Esophagus muscularis mucosa (tissue), 4 donors: ENCODE data around the gene PLEKHA6.

Experiments
- EP300 ChIP-seq: sonication (generic); formaldehyde crosslinking; IDR thresholded peaks from one replicate; pipeline ENCODE4 v1.6.1; 2017; ENCODE audit warnings: antibody characterized with exemption
- POLR2A ChIP-seq: fragments of 450-650 bp; IDR thresholded peaks from one replicate; pipeline ENCODE4 v1.6.1; 2017; ENCODE audit warnings: antibody characterized with exemption, moderate library complexity, mild to moderate bottlenecking, low read depth
- POLR2AphosphoS5 ChIP-seq, 2 donors: sonication (generic); formaldehyde crosslinking; IDR thresholded peaks; one replicate each; pipeline ENCODE4 v1.6.1; 2017; ENCODE audit warnings: antibody characterized with exemption in 2 of 2
- TF ChIP-seq, protein P1 (sequence below), 3 experiments: fragments of 200-600 bp in 2 of 3; fragments of 450-650 bp in 1 of 3; sonication (generic) in 2 of 3; IDR thresholded peaks; one replicate each; pipeline ENCODE4 v1.5.1; 2017 to 2019; ENCODE audit warnings: antibody characterized with exemption in 3 of 3, mild to moderate bottlenecking in 2 of 3, moderate library complexity in 1 of 3

DNA sequence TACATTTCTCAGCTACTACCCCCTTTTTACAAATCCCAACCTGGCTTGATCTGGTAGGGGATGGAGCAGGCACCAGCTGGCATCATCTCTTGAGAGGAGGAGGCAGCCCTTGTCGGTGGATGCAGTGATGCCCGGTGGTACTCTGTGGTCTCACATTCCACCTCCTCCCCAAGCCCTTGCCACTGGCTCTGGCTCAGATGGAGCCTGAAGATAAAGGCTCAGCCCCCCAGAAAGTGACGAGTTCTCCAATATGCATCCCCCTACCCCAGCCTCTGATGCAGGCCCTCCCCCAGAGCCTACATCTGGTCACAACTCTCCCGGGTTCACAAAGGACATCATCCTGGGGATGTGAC lies 142.1 kb downstream of the PLEKHA6 start:
- no peak for TF ChIP-seq POLR2AphosphoS5 (IDR thresholded peaks at IDR 0.05)
- TF ChIP-seq, protein P1, sequence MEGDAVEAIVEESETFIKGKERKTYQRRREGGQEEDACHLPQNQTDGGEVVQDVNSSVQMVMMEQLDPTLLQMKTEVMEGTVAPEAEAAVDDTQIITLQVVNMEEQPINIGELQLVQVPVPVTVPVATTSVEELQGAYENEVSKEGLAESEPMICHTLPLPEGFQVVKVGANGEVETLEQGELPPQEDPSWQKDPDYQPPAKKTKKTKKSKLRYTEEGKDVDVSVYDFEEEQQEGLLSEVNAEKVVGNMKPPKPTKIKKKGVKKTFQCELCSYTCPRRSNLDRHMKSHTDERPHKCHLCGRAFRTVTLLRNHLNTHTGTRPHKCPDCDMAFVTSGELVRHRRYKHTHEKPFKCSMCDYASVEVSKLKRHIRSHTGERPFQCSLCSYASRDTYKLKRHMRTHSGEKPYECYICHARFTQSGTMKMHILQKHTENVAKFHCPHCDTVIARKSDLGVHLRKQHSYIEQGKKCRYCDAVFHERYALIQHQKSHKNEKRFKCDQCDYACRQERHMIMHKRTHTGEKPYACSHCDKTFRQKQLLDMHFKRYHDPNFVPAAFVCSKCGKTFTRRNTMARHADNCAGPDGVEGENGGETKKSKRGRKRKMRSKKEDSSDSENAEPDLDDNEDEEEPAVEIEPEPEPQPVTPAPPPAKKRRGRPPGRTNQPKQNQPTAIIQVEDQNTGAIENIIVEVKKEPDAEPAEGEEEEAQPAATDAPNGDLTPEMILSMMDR (IDR thresholded peaks at IDR 0.05) = no peak
- no peak for TF ChIP-seq POLR2A
- TF ChIP-seq EP300 = no peak
